Lower leg skin (tissue), 4 donors: ENCODE measurements around the gene ERC2. TPM values are rescaled to one million over a fixed set of nuclear protein-coding genes. Genes with fewer than 3 reads are reported as not detected.

Source experiments
- DNase-seq, 2 donors: peaks; one replicate each; pipeline ENCODE4 v3.0.0-alpha.2; 2019; ENCODE audit warnings: low spot score in 2 of 2
- H3K4me3 ChIP-seq: fragments of 200-600 bp; sonication (generic); 2 replicates; pipeline ENCODE4 v1.5.1; 2017; ENCODE audit warnings: mild to moderate bottlenecking, low read depth; ENCODE audit not compliant: poor library complexity, severe bottlenecking
- POLR2A ChIP-seq, 2 donors: fragments of 450-650 bp; IDR thresholded peaks; one replicate each; pipeline ENCODE4 v1.6.1; 2016 to 2017; ENCODE audit warnings: antibody characterized with exemption in 2 of 2, mild to moderate bottlenecking in 1 of 2, moderate library complexity in 1 of 2
- whole genome bisulfite sequencing, 2 donors: methylation state at CpG; one replicate each; pipeline ENCODE4 v1.1.5; 2018; 5-methylcytosine and 5-hydroxymethylcytosine counted together
- intact Hi-C: fragments of 100-400 bp; cut with DNase I; formaldehyde crosslinking; loops from one replicate; pipeline ENCODE4 v1.15.0; 2023; ENCODE audit warnings: low total_unique reads
- total RNA-seq, 4 donors: library from RNA; depleted of rRNA; stranded (reverse); fragments of >200 nt; gene quantifications; one replicate each; pipeline ENCODE4 v1.1.0, GENCODE V29; 2016
- TF ChIP-seq, protein P1 (sequence below), 3 donors: fragments of 450-650 bp; IDR thresholded peaks; one replicate each; pipeline ENCODE4 v1.5.1; 2016; ENCODE audit warnings: antibody characterized with exemption in 3 of 3, mild to moderate bottlenecking in 3 of 3, moderate library complexity in 2 of 3

ERC2 gene
- total RNA-seq, 4 donors from 2014 or later: 0.23 to 1.3 (median 0.42) TPM; not detected in 1

DNA sequence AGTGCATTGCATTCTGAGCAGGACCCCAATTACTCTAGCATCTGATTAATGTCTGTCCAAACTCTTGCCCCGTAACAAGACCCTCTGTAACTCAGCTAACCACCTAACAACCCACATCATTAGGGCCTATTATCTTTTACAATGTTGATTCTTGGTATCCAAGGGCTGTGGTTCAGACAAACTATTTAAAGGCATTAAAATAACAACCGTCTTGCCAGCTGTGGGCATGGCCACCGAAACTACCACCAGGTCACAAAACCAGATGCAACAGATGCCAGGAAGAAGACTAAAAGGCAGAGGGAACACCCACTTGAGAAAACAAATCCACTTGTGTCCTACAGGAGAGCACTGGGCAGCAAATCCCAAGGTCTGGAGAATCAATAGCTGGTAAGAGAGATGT, 262.9 kb downstream of the ERC2 start:
- no peak for TF ChIP-seq POLR2A (IDR thresholded peaks at IDR 0.05)
- TF ChIP-seq, protein P1, sequence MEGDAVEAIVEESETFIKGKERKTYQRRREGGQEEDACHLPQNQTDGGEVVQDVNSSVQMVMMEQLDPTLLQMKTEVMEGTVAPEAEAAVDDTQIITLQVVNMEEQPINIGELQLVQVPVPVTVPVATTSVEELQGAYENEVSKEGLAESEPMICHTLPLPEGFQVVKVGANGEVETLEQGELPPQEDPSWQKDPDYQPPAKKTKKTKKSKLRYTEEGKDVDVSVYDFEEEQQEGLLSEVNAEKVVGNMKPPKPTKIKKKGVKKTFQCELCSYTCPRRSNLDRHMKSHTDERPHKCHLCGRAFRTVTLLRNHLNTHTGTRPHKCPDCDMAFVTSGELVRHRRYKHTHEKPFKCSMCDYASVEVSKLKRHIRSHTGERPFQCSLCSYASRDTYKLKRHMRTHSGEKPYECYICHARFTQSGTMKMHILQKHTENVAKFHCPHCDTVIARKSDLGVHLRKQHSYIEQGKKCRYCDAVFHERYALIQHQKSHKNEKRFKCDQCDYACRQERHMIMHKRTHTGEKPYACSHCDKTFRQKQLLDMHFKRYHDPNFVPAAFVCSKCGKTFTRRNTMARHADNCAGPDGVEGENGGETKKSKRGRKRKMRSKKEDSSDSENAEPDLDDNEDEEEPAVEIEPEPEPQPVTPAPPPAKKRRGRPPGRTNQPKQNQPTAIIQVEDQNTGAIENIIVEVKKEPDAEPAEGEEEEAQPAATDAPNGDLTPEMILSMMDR (IDR thresholded peaks at IDR 0.05): no peak
- DNase-seq: no peak
- no peak overlapping the region for H3K4me3 ChIP-seq
- 74 to 81% methylated on average over 3 of the region's 3 CpGs for WGBS, 2 donors
- intact Hi-C loops: no loop called here

DNA sequence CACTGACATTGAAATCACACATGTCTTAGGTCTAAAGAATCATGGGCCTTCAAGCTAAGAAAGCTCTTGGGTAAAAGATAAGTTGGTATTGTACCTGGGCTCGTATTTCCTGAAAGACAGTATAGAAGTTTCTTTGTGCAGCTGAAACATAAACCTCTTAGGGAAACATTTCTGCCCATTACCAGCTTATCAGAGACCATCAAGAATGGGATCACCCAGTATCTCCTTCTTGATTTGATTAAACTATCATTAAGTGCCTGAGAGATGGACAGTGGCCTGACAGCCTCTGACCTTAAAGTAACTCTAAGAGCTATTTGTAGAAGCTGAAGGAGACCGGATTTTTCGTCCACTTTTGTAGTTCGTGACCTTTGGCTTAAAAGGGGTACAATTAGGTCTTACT, 265.3 kb downstream of the ERC2 start:
- no peak overlapping the region for H3K4me3 ChIP-seq
- intact Hi-C loops: no loop called here
- DNase-seq: no peak
- TF ChIP-seq, protein P1 (IDR thresholded peaks at IDR 0.05): no peak
- TF ChIP-seq POLR2A (IDR thresholded peaks at IDR 0.05): no peak
- 84 to 86% methylated on average over 4 of the region's 4 CpGs for WGBS, 2 donors

DNA sequence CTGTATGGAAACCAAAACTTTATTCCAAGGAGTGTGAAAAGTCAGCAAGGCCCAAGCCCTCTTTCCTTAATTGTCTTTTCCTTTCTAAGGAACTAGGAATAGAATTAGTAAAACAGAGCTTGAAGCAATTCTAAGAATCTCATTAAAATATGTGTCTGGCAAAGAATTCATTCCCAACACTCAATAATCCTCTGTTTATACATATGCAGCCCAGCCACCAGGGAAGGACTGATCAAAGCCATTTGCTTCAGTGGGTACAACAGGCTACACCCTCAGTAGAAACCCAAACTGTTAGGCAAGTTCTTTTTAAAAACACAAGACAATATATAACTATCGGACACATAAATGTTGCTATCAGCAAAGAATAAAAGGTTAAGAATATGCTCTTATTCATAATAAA, 266.9 kb downstream of the ERC2 start:
- WGBS, 2 donors: 0 to 2% methylated on average over 1 of the region's 1 CpG
- no peak for TF ChIP-seq POLR2A (IDR thresholded peaks at IDR 0.05)
- TF ChIP-seq, protein P1 (IDR thresholded peaks at IDR 0.05): no peak
- intact Hi-C loops: no loop called here
- no peak for DNase-seq
- H3K4me3 ChIP-seq: no peak overlapping the region

DNA sequence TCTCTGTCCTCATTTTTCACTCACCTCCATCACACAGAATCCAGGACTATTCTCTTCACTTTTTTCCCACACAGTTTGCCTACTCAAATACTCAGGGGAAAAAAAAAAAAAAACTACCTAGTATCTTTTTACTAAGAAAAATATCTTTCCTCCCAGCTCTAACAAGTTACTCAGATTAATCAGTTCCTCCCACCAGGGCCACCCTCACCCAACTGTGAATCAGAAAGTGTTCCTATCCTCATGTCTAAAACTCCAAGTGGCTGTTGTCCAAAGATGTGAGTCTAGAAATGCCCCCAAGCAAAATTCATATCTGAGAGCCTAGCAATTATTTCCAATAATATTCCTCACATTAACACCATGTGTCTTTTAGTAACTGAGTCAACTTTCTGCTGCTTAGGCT, 268.0 kb downstream of the ERC2 start:
- no peak for TF ChIP-seq POLR2A (IDR thresholded peaks at IDR 0.05)
- TF ChIP-seq, protein P1 (IDR thresholded peaks at IDR 0.05): no peak
- DNase-seq: no peak
- H3K4me3 ChIP-seq: no peak overlapping the region
- intact Hi-C loops: no loop called here

DNA sequence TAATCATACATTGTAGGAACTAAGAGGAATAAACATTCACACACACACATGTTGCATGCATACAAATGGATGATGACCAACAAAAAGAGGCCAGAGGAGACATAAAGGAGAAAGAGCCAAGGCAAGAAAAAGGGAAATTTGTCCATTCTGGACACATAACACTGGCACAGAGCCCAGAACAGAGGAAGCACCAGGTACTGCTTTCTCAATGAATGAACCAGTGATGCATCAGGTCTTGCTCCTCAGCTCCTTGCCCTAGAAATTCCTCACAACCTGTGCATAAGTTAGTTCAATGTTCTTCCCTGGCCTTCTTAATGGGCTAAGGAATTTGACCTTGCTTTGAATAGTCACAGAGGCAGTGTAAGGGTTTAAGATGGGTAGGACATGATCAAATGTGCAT, 270.3 kb downstream of the ERC2 start:
- no peak for DNase-seq
- H3K4me3 ChIP-seq: no peak overlapping the region
- TF ChIP-seq POLR2A (IDR thresholded peaks at IDR 0.05): no peak
- TF ChIP-seq, protein P1 (IDR thresholded peaks at IDR 0.05): no peak
- intact Hi-C loops: no loop called here

DNA sequence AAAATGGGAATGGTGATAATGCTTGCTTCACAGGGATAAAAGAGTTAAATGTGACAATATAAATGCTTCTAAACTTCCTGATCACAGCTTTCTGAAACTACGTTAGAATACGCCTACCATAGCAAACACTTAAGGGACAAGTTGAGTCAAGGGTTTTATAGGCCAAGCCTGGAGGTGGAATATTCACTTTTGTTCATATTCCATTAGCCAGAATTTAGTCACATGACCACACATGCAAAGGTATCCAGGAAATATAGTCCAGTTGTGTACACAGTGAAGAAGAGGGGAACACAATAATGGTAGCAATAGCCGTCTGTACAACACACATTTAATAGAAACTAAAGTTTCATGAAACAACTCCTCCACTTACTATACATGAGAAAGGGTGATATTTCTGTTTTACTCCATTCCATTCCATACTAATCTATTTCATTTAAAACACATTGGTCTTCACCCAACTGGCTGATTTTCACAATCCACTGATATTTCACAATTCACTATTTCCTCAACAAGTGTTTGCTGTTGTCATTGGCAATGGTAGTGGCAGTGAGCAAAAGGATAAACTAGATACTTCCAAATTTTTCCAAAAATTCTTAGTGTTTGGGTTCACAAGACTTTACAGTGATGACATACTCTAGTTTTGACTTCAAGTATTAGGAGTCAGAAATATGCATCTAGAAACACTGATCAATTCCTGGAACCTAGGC, 270.9 kb downstream of the ERC2 start:
- DNase-seq: peak in 1 of 2 donors; percentile 19
- no peak overlapping the region for H3K4me3 ChIP-seq
- TF ChIP-seq POLR2A (IDR thresholded peaks at IDR 0.05): no peak
- TF ChIP-seq, protein P1 (IDR thresholded peaks at IDR 0.05): no peak
- intact Hi-C loops: no loop called here
- WGBS, 2 donors: 55 to 58% methylated on average over 3 of the region's 3 CpGs
